HEK293 (cell line): ENCODE data around the gene NAV2.

Source experiments
- CTCF ChIA-PET: fragments of 350-600 bp; formaldehyde crosslinking; extraction: SDS; loops from one replicate; lab custom pipeline; 2021; ENCODE audit warnings: antibody characterized with exemption; lab: Yijun Ruan, JAX
- POLR2A ChIA-PET: fragments of 300-600 bp; formaldehyde crosslinking; extraction: SDS; loops from one replicate; lab custom pipeline; 2020; ENCODE audit warnings: antibody characterized with exemption, inconsistent platforms; lab: Yijun Ruan, JAX
- H3K27ac ChIP-seq: fragments of 200-500 bp; sonication (Bioruptor generic); 2 replicates; pipeline ENCODE4 v1.5.1; 2014; ENCODE audit warnings: low read depth, low read length, control low read depth, inconsistent platforms; ENCODE audit errors: extremely low read depth
- H3K36me3 ChIP-seq, 2 experiments: fragments of 200-500 bp in 1 of 2; sonication (Bioruptor generic) in 1 of 2; 1 replicate in 1 of 2; 2 replicates in 1 of 2; pipeline ENCODE4 v1.5.1; 2014 to 2017; ENCODE audit warnings: inconsistent platforms in 2 of 2, low read length in 2 of 2; ENCODE audit not compliant: control insufficient read depth in 2 of 2, insufficient read depth in 1 of 2
- H3K4me1 ChIP-seq: fragments of 200-500 bp; sonication (Bioruptor generic); 2 replicates; pipeline ENCODE4 v1.5.1; 2014; ENCODE audit warnings: mild to moderate bottlenecking, low read length, inconsistent platforms; ENCODE audit not compliant: control insufficient read depth, insufficient read depth
- H3K4me3 ChIP-seq: 2 replicates; pipeline ENCODE4 v1.5.1; 2011; ENCODE audit warnings: low read depth, mild to moderate bottlenecking, control low read depth, low read length, moderate library complexity
- H3K9me3 ChIP-seq: fragments of 200-500 bp; sonication (Bioruptor generic); 2 replicates; pipeline ENCODE4 v1.5.1; 2014; ENCODE audit warnings: low read depth, low read length, inconsistent platforms; ENCODE audit not compliant: control insufficient read depth, insufficient read depth
- GLIS1 ChIP-seq: fragments of 450-650 bp; formaldehyde crosslinking; IDR thresholded peaks from 2 replicates; pipeline ENCODE4 v1.5.1; 2016; ENCODE audit warnings: missing biosample characterization, missing genetic modification characterization
- HOXD13 ChIP-seq: sonication (generic); formaldehyde crosslinking; IDR thresholded peaks from 2 replicates; pipeline ENCODE4 v1.8.0; 2022; ENCODE audit warnings: missing genetic modification reagents, borderline replicate concordance
- PRDM6 ChIP-seq: fragments of 450-650 bp; formaldehyde crosslinking; IDR thresholded peaks from 2 replicates; pipeline ENCODE4 v1.5.1; 2017; ENCODE audit warnings: missing biosample characterization, missing genetic modification characterization
- SCRT1 ChIP-seq: fragments of 450-650 bp; formaldehyde crosslinking; IDR thresholded peaks from 2 replicates; pipeline ENCODE4 v1.5.1; 2016; ENCODE audit warnings: missing biosample characterization, missing genetic modification characterization, borderline replicate concordance
- TRIM28 ChIP-seq: IDR thresholded peaks from 2 replicates; pipeline ENCODE4 v1.6.1; 2011; ENCODE audit warnings: low read length, control low read depth, borderline replicate concordance
- WT1 ChIP-seq: fragments of 450-650 bp; formaldehyde crosslinking; IDR thresholded peaks from 2 replicates; pipeline ENCODE4 v1.5.1; 2016; ENCODE audit warnings: missing biosample characterization, missing genetic modification characterization
- ZFP37 ChIP-seq: fragments of 450-650 bp; formaldehyde crosslinking; IDR thresholded peaks from 2 replicates; pipeline ENCODE4 v1.5.1; 2016; ENCODE audit warnings: missing biosample characterization, missing genetic modification characterization
- ZNF10 ChIP-seq: fragments of 450-650 bp; formaldehyde crosslinking; IDR thresholded peaks from 2 replicates; pipeline ENCODE4 v1.5.1; 2017; ENCODE audit warnings: missing biosample characterization, missing genetic modification characterization
- ZNF146 ChIP-seq: fragments of 450-650 bp; formaldehyde crosslinking; IDR thresholded peaks from 2 replicates; pipeline ENCODE4 v1.5.1; 2016; ENCODE audit warnings: missing biosample characterization, missing genetic modification characterization
- ZNF174 ChIP-seq: fragments of 450-650 bp; formaldehyde crosslinking; IDR thresholded peaks from 2 replicates; pipeline ENCODE4 v1.5.0; 2017; ENCODE audit warnings: missing biosample characterization, mild to moderate bottlenecking, missing genetic modification characterization
- ZNF24 ChIP-seq: fragments of 450-650 bp; formaldehyde crosslinking; IDR thresholded peaks from 2 replicates; pipeline ENCODE4 v1.5.1; 2016; ENCODE audit warnings: missing biosample characterization, missing genetic modification characterization
- ZNF266 ChIP-seq: fragments of 450-650 bp; formaldehyde crosslinking; IDR thresholded peaks from 2 replicates; pipeline ENCODE4 v1.5.1; 2016; ENCODE audit warnings: missing biosample characterization, missing genetic modification characterization, low read depth
- ZNF350 ChIP-seq: fragments of 450-650 bp; formaldehyde crosslinking; IDR thresholded peaks from 2 replicates; pipeline ENCODE4 v1.5.0; 2017; ENCODE audit warnings: missing biosample characterization, mild to moderate bottlenecking, missing genetic modification characterization
- ZNF37A ChIP-seq: fragments of 450-650 bp; IDR thresholded peaks from 2 replicates; pipeline ENCODE4 v1.5.1; 2018; ENCODE audit warnings: missing biosample characterization, missing genetic modification characterization
- ZNF544 ChIP-seq: fragments of 450-650 bp; formaldehyde crosslinking; IDR thresholded peaks from 2 replicates; pipeline ENCODE4 v1.5.0; 2017; ENCODE audit warnings: missing biosample characterization, missing genetic modification characterization
- ZNF555 ChIP-seq: fragments of 450-650 bp; formaldehyde crosslinking; conservative IDR thresholded peaks from 2 replicates; pipeline ENCODE4 v1.5.1; 2017; ENCODE audit warnings: missing biosample characterization, mild to moderate bottlenecking, missing genetic modification characterization, inconsistent platforms
- ZNF610 ChIP-seq: fragments of 450-650 bp; formaldehyde crosslinking; IDR thresholded peaks from 2 replicates; pipeline ENCODE4 v1.5.1; 2016; ENCODE audit warnings: missing biosample characterization, missing genetic modification characterization, borderline replicate concordance
- ZNF664 ChIP-seq: fragments of 450-650 bp; formaldehyde crosslinking; IDR thresholded peaks from 2 replicates; pipeline ENCODE4 v1.5.1; 2016; ENCODE audit warnings: missing biosample characterization, missing genetic modification characterization
- TF ChIP-seq, protein P1 (sequence below): fragments of 450-650 bp; formaldehyde crosslinking; IDR thresholded peaks from 2 replicates; pipeline ENCODE4 v1.5.1; 2016; ENCODE audit warnings: missing biosample characterization, missing genetic modification characterization, low read depth
- TF ChIP-seq, protein P2 (sequence below): fragments of 450-650 bp; formaldehyde crosslinking; IDR thresholded peaks from 2 replicates; pipeline ENCODE4; 2016; ENCODE audit warnings: missing biosample characterization, missing genetic modification characterization
- TF ChIP-seq, protein P3 (sequence below): fragments of 450-650 bp; formaldehyde crosslinking; conservative IDR thresholded peaks from 2 replicates; pipeline ENCODE4 v1.5.1; 2016; ENCODE audit warnings: low read depth, missing biosample characterization, missing genetic modification characterization
- TF ChIP-seq, protein P4 (sequence below): fragments of 450-650 bp; formaldehyde crosslinking; IDR thresholded peaks from 2 replicates; pipeline ENCODE4 v1.5.0; 2017; ENCODE audit warnings: missing biosample characterization, missing genetic modification characterization, borderline replicate concordance
- TF ChIP-seq, protein P5 (sequence below): fragments of 450-650 bp; formaldehyde crosslinking; optimal IDR thresholded peaks from 2 replicates; pipeline ENCODE3; 2016; ENCODE audit warnings: missing biosample characterization, mild to moderate bottlenecking, missing genetic modification characterization

NAV2 gene

GRCh38 chr11:20053572-20053971, 340.9 kb downstream of the NAV2 start:
- Histone ChIP-seq H3K27ac (no peak overlapping the region), H3K4me3 (no peak overlapping the region), H3K9me3 (no peaks in the 10 kb centered on the region), H3K4me1 (peaks cover 7% of the 10 kb centered on the region; the same call in 1 of the 2 replicates), H3K36me3 (peaks cover 0 to 32% of the 10 kb centered on the region in 2 experiments; a peak in 1 of 3 replicates)
- TF ChIP-seq ZNF350 (tag by site-specific recombination) (no peak), ZNF10 (no peak), WT1 (tag by site-specific recombination) (no peak), PRDM6 (no peak), ZFP37 (tag by site-specific recombination) (no peak), ZNF146 (tag by site-specific recombination) (no peak), ZNF174 (tag by site-specific recombination) (no peak), ZNF610 (no peak), ZNF544 (tag by site-specific recombination) (no peak), SCRT1 (tag by site-specific recombination) (no peak), ZNF664 (tag by site-specific recombination) (no peak), ZNF37A (no peak), GLIS1 (tag by site-specific recombination) (no peak), ZNF266 (tag by site-specific recombination) (no peak)
- TF ChIP-seq, protein P1, sequence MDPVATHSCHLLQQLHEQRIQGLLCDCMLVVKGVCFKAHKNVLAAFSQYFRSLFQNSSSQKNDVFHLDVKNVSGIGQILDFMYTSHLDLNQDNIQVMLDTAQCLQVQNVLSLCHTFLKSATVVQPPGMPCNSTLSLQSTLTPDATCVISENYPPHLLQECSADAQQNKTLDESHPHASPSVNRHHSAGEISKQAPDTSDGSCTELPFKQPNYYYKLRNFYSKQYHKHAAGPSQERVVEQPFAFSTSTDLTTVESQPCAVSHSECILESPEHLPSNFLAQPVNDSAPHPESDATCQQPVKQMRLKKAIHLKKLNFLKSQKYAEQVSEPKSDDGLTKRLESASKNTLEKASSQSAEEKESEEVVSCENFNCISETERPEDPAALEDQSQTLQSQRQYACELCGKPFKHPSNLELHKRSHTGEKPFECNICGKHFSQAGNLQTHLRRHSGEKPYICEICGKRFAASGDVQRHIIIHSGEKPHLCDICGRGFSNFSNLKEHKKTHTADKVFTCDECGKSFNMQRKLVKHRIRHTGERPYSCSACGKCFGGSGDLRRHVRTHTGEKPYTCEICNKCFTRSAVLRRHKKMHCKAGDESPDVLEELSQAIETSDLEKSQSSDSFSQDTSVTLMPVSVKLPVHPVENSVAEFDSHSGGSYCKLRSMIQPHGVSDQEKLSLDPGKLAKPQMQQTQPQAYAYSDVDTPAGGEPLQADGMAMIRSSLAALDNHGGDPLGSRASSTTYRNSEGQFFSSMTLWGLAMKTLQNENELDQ = no peak
- TF ChIP-seq, protein P2, sequence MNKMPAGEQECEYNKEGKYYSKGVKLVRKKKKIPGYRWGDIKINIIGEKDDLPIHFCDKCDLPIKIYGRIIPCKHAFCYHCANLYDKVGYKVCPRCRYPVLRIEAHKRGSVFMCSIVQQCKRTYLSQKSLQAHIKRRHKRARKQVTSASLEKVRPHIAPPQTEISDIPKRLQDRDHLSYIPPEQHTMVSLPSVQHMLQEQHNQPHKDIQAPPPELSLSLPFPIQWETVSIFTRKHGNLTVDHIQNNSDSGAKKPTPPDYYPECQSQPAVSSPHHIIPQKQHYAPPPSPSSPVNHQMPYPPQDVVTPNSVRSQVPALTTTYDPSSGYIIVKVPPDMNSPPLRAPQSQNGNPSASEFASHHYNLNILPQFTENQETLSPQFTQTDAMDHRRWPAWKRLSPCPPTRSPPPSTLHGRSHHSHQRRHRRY (tag by site-specific recombination) = no peak
- CTCF ChIA-PET = no interaction called here
- POLR2A ChIA-PET = no interaction called here

DNA sequence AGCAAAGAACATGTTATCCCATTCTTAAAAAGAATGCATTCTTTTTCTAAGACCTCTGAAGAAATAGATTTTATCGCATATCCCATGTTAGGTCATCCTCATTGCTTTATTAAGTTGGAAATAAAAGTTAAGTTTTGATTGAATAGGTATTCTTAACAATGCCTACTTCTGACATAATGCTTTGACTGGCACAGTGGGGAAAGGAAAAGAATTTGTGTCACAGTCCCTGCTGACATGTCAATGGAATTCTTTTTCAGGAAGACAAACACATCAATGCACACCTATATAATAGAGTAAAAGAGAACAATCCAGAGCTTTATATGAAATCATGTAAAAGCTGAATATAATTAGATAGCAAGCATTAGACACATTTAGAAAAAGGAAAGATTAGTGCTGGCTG, 341.9 kb downstream of the NAV2 start:
- peaks cover 0 to 22% of the 10 kb centered on the region in 2 experiments; a peak in 1 of 3 replicates for H3K36me3 ChIP-seq
- no peak overlapping the region for H3K4me3 ChIP-seq
- POLR2A ChIA-PET = no interaction called here
- H3K4me1 ChIP-seq = peaks cover 7% of the 10 kb centered on the region; the same call in 1 of the 2 replicates
- no peak overlapping the region for H3K27ac ChIP-seq
- CTCF ChIA-PET = no interaction called here
- no peaks in the 10 kb centered on the region for H3K9me3 ChIP-seq
- TF ChIP-seq, protein P3, sequence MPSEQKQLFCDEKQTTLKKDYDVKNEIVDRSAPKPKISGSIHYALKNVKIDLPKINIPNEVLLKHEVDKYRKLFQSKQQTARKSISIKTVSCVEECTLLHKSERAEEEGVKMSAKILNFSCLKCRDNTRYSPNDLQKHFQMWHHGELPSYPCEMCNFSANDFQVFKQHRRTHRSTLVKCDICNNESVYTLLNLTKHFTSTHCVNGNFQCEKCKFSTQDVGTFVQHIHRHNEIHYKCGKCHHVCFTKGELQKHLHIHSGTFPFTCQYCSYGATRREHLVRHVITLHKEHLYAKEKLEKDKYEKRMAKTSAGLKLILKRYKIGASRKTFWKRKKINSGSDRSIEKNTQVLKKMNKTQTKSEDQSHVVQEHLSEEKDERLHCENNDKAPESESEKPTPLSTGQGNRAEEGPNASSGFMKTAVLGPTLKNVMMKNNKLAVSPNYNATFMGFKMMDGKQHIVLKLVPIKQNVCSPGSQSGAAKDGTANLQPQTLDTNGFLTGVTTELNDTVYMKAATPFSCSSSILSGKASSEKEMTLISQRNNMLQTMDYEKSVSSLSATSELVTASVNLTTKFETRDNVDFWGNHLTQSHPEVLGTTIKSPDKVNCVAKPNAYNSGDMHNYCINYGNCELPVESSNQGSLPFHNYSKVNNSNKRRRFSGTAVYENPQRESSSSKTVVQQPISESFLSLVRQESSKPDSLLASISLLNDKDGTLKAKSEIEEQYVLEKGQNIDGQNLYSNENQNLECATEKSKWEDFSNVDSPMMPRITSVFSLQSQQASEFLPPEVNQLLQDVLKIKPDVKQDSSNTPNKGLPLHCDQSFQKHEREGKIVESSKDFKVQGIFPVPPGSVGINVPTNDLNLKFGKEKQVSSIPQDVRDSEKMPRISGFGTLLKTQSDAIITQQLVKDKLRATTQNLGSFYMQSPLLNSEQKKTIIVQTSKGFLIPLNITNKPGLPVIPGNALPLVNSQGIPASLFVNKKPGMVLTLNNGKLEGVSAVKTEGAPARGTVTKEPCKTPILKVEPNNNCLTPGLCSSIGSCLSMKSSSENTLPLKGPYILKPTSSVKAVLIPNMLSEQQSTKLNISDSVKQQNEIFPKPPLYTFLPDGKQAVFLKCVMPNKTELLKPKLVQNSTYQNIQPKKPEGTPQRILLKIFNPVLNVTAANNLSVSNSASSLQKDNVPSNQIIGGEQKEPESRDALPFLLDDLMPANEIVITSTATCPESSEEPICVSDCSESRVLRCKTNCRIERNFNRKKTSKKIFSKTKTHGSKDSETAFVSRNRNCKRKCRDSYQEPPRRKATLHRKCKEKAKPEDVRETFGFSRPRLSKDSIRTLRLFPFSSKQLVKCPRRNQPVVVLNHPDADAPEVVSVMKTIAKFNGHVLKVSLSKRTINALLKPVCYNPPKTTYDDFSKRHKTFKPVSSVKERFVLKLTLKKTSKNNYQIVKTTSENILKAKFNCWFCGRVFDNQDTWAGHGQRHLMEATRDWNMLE (tag by site-specific recombination) = no peak
- TF ChIP-seq, protein P4, sequence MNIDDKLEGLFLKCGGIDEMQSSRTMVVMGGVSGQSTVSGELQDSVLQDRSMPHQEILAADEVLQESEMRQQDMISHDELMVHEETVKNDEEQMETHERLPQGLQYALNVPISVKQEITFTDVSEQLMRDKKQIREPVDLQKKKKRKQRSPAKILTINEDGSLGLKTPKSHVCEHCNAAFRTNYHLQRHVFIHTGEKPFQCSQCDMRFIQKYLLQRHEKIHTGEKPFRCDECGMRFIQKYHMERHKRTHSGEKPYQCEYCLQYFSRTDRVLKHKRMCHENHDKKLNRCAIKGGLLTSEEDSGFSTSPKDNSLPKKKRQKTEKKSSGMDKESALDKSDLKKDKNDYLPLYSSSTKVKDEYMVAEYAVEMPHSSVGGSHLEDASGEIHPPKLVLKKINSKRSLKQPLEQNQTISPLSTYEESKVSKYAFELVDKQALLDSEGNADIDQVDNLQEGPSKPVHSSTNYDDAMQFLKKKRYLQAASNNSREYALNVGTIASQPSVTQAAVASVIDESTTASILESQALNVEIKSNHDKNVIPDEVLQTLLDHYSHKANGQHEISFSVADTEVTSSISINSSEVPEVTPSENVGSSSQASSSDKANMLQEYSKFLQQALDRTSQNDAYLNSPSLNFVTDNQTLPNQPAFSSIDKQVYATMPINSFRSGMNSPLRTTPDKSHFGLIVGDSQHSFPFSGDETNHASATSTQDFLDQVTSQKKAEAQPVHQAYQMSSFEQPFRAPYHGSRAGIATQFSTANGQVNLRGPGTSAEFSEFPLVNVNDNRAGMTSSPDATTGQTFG (tag by site-specific recombination) = no peak
- TF ChIP-seq ZNF555 = no peak
- TF ChIP-seq ZNF24 (tag by site-specific recombination) = no peak
- TF ChIP-seq, protein P5, sequence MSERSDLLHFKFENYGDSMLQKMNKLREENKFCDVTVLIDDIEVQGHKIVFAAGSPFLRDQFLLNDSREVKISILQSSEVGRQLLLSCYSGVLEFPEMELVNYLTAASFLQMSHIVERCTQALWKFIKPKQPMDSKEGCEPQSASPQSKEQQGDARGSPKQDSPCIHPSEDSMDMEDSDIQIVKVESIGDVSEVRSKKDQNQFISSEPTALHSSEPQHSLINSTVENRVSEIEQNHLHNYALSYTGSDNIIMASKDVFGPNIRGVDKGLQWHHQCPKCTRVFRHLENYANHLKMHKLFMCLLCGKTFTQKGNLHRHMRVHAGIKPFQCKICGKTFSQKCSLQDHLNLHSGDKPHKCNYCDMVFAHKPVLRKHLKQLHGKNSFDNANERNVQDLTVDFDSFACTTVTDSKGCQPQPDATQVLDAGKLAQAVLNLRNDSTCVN (tag by site-specific recombination) = no peak
- TF ChIP-seq TRIM28 = no peak
- TF ChIP-seq HOXD13 (CRISPR knock-in tag) = no peak
